A172 (cell line): ENCODE data around the gene LRRC4B. TPM values are rescaled to one million over a fixed set of nuclear protein-coding genes. Genes with fewer than 3 reads are reported as not detected.
"Not testable (repeated sequence)": the region's sequence is repeated elsewhere in the genome, so short reads cannot be mapped to it uniquely, and the experiment has no call there.

Experiments used
- DNase-seq: peaks from one replicate; pipeline ENCODE4 v3.0.0-alpha.2; 2015; ENCODE audit warnings: low spot score
- total RNA-seq: library from RNA; depleted of rRNA; stranded (reverse); fragments of >200 nt; shearing (Covaris generic); gene quantifications from 2 replicates; pipeline ENCODE4 v1.2.3, GENCODE V29; 2014

Gene LRRC4B
- total RNA-seq, 1 experiment from 2014 or later = 12.3 TPM

GRCh38 chr19:50553134-50553703 is 15.0 kb downstream of the LRRC4B start:
- DNase-seq = no peak

GRCh38 chr19:50552540-50552939 is 15.7 kb downstream of the LRRC4B start:
- no peak for DNase-seq

DNA sequence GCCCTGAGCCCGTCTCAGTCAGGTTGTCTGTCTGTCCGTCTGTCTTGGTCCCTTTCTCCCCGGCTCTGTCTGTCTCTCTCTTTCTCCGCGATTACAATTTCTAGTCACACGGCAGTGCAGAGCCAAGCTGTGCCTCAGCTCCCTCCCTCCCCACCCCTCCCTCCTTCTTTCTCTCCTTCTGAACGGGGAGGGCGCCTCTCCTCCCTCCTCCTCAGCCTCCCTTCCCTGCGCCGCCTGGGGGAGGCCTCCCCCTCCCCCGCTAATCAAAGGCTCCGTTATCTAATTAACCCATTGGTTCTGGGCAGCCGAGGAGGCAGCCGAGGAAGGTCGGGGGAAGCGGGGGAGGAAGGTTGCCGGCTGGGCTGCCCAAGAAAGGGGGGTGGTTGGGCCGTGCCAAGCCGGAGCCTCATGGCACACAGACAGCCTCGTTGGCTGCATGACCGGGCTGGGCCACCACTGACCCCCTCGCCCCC is 16.5 kb downstream of the LRRC4B start:
- no peak for DNase-seq

DNA sequence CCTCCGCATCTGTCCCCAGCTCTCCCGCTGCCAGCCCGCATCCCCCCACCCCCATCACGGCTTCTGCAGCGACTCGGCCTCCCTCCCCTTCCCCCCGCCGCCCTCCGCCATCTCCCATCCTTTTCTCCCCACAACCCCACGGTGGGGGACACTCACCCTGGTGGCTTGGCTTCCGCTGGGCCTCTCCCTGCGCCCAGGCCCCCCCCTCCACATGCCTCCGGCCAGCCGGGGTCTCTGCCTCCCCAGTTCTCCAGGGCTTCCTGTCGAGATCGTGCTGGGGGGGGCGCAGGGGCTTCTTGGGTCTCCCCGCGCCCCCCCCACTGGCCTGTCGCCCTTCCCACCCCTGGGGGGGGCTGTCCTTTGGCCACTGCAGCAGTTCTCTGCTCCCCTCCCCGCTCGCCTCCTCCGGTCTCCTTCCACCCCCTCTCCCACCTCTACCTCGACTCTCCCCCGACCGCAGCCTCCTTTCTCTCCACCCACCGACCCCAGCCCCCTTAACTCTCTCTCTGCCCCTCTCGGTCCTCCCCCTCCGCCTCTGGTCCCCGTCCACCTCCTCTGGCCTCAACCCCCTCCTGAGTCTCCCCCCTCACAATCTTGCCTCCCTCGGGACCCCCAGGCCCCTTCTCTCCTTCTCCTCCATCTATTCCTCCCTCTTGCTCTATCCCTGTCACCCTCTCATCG is 17.1 kb downstream of the LRRC4B start:
- DNase-seq = no peak

GRCh38 chr19:50550594-50550966 is 17.7 kb downstream of the LRRC4B start:
- no peak for DNase-seq

GRCh38 chr19:50549927-50550593 is 18.2 kb downstream of the LRRC4B start:
- DNase-seq = no peak

GRCh38 chr19:50549059-50549926 is 18.9 kb downstream of the LRRC4B start:
- DNase-seq = no peak

- no peak for DNase-seq
Measured at GRCh38 chr19:50548191-50549058, 19.8 kb downstream of the LRRC4B start.

- DNase-seq = no peak
Measured at GRCh38 chr19:50547385-50548190, 20.6 kb downstream of the LRRC4B start.

GRCh38 chr19:50546527-50547221 is 21.6 kb downstream of the LRRC4B start:
- no peak for DNase-seq

DNA sequence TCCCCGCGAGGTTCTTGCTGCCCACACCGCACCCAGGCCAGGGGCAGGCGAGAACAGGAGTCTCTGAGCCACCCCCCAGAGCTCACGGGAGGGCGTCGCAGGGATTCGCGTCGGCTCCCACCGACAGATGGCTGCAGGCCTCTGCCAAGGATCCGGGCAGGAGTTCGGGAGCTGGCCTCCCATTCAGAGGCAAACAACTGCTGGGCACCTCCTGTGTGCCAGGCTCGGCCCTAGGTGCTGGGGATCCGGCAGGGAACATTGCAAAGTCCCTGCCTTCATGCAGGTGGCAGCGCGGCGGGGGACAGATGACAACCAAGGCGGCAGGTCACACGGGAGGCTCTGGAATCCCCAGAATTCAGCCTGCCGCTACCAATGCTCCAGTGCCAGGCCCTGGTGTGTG is 25.3 kb downstream of the LRRC4B start:
- DNase-seq = no peak

GRCh38 chr19:50537769-50538230 is 30.4 kb downstream of the LRRC4B start:
- DNase-seq = peak; percentile 81

GRCh38 chr19:50537306-50537685 is 30.9 kb downstream of the LRRC4B start:
- no peak for DNase-seq

- DNase-seq = no peak
Measured at GRCh38 chr19:50536662-50537305, 31.5 kb downstream of the LRRC4B start.

DNA sequence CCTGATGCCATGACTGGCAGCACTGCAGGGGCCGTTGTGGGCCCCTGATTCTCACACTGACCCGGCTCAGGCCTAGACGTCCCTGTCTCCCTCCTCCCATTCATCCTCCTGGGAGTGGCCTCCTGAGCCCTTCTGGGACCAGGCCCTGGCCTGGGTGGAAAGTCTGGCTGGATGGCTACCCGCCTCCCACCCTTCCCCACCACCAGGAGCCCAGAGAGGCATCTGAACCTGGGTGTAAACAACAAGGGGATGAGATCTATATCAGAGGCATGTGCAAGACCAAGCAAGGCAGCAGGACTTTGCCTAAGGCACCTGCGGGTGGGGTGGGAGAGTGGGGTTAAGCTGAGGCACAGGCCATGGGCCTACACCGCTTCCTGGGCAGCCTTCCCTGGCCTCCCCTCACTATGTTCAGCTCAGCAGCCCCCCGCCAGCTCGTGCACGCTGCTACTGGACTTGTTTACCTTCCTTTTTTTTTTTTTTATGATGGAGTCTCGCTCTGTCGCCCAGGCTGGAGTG is 32.5 kb downstream of the LRRC4B start:
- no peak for DNase-seq

DNA sequence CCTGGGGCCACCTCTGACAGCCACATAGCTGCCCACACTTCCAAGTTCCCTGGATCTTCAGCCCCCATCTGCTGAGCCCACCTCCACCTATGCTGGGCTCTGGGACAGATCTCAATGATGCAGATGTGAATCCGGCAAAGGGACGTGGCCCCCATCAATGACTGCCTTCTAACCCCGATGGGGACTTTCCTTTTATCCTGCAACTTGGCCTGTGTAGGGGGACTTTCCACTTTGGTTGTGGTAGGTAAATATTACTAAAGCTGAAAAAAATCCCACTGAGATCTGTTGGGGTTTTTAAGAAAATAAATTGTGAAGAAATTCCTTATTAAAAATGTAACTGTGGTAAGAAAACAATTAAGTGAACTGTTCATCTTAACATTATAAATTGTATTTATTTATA is 33.8 kb downstream of the LRRC4B start:
- DNase-seq = no peak

DNA sequence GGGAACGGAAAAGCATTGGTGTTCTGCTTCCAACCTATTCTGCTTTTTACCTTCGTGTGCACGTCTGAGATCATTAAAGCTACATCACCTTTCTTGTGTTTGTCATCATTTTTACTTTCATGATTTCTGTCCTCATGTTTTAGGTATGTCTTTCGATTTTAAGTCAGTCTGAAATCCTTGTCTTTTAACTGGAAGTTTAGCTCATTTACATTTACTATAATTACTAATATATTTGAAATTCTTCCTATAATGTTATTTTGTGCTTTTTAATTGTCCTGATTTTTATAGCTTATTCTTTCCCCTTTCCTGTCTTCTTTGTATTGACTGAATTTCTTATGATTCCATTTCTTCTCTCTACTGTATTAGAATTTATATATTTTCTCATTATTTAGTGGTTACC is 35.3 kb downstream of the LRRC4B start:
- DNase-seq = no peak

DNA sequence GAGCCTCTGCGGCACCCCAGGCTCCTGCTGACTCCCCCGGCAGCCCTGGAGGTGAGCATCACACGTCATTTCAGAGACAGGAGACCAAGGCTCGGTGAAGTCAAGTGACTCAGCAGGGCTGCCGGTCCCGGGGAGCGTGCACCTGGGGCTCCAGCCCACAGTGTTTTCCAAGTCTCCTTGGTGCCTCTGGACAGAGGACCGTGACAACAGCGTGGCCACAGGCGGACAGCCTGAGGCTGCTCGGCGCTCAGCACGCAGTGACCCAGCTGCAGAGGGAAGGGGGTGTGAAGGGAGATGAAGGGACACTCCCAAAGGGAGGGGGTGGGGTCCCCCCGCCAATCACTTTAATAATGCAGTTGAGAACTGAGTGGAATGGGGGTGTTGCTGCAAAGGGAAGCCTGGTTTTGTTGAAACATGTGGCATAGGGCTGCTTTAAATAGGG is 37.0 kb downstream of the LRRC4B start:
- DNase-seq = no peak

- DNase-seq = not testable (repeated sequence)
Measured at GRCh38 chr19:50528052-50528451, 40.2 kb downstream of the LRRC4B start.
